RWPE1 (cell line): ENCODE results near the gene TPCN2.
"Not testable (repeated sequence)": the region's sequence is repeated elsewhere in the genome, so short reads cannot be mapped to it uniquely, and the experiment has no call there.

ENCODE experiments used
- CTCF ChIA-PET: fragments of 350-600 bp; sonication (Branson Sonifier 250); formaldehyde crosslinking; extraction: SDS; loops from one replicate; lab custom pipeline; 2021; lab: Yijun Ruan, JAX
- POLR2A ChIA-PET: fragments of 400-600 bp; formaldehyde crosslinking; extraction: SDS; loops from one replicate; lab custom pipeline; 2020; ENCODE audit warnings: antibody characterized with exemption; ENCODE audit not compliant: low non-redundant PET; lab: Yijun Ruan, JAX
- DNase-seq: peaks from one replicate; pipeline ENCODE4 v3.0.0; 2012; ENCODE audit warnings: low spot score
- H3K27ac ChIP-seq: fragments of 450-650 bp; 2 replicates; pipeline ENCODE4 v1.5.1; 2017
- TF ChIP-seq, protein P1 (sequence below): fragments of 450-650 bp; conservative IDR thresholded peaks from 2 replicates; pipeline ENCODE4 v1.5.1; 2017; ENCODE audit warnings: low read depth, mild to moderate bottlenecking

TPCN2 gene

DNA sequence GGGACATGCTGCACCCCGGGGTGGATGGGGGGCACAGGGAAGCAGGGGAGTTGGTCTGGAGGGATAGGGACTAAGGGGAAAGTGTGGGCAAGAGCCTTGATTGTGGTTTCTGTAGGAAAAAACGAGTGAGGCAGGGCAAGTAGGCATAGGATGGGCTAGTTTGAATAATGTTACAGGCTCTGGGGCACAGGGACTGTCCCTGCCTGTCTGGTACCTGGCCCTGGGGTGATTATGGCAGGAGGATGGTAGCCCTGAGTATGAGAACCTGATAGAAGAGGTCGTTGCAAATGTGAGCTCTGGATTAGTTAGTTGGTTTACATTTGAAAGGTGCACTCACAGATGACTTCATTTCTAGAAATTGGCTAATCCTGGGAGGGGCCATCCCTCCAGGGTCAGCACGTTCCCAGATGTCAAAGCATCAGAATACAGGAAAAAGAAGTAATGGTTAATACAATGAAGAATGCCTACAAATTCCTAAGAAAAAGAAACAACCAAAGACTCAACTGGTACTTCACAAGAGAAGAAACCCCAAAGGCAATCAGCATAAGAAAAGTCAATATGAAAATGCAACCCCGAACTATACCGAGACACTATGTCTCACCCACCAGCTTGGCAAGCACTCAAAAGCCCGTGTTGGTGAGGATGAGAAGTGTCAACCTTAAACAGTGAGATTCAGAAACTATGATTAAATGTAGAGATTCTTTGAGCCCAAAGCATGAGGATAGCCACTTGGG, 95.8 kb downstream of the TPCN2 start:
- no peak for DNase-seq
- peak overlapping the region; percentile 49 for H3K27ac ChIP-seq
- TF ChIP-seq, protein P1, sequence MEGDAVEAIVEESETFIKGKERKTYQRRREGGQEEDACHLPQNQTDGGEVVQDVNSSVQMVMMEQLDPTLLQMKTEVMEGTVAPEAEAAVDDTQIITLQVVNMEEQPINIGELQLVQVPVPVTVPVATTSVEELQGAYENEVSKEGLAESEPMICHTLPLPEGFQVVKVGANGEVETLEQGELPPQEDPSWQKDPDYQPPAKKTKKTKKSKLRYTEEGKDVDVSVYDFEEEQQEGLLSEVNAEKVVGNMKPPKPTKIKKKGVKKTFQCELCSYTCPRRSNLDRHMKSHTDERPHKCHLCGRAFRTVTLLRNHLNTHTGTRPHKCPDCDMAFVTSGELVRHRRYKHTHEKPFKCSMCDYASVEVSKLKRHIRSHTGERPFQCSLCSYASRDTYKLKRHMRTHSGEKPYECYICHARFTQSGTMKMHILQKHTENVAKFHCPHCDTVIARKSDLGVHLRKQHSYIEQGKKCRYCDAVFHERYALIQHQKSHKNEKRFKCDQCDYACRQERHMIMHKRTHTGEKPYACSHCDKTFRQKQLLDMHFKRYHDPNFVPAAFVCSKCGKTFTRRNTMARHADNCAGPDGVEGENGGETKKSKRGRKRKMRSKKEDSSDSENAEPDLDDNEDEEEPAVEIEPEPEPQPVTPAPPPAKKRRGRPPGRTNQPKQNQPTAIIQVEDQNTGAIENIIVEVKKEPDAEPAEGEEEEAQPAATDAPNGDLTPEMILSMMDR: no peak
- ChIA-PET CTCF (interaction anchor here (0.7 kb wide), 1 partner anchor 148 kb away, joined by 3 read pairs; no protein-coding TSS in a partner anchor), POLR2A (no interaction called here)

DNA sequence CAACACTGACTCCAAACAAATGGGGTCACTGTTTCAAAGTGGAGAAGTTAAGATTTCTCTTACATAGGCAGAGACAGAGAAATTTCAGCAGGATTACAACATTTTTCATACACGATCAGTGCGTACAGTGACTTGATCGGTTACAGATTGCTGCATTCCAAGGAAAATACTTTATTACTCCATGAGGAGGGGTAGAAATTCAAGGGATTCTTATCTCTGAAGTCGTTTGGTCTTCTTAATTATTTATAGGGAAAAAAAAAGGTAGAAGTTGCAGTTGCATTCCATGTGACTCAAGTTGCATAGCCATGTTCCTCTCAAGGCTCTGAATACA, 96.3 kb downstream of the TPCN2 start:
- POLR2A ChIA-PET: no interaction called here
- CTCF ChIA-PET: no interaction called here
- no peak overlapping the region for H3K27ac ChIP-seq
- TF ChIP-seq, protein P1: no peak
- no peak for DNase-seq

DNA sequence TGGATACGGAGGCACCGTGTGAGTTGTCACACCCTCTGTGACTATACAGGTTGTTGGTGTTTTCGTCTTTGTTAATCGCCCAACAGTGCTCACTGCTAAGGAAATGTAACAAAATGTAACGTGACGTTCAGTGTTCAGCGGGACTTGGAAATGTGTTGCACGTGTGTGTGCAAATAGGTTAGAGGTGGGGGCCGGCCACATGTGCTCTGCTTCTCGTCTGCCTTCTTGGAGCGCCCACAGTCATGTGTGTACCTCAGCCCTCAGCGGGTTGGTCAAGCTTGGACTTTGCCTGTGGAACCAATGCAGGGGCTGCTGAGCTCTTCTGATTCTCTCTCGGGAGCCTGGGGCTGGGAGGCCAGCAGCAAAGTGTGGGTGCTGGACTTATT, 99.6 kb downstream of the TPCN2 start:
- DNase-seq: no peak
- ChIA-PET CTCF (no interaction called here), POLR2A (no interaction called here)
- TF ChIP-seq, protein P1: no peak
- no peak overlapping the region for H3K27ac ChIP-seq

DNA sequence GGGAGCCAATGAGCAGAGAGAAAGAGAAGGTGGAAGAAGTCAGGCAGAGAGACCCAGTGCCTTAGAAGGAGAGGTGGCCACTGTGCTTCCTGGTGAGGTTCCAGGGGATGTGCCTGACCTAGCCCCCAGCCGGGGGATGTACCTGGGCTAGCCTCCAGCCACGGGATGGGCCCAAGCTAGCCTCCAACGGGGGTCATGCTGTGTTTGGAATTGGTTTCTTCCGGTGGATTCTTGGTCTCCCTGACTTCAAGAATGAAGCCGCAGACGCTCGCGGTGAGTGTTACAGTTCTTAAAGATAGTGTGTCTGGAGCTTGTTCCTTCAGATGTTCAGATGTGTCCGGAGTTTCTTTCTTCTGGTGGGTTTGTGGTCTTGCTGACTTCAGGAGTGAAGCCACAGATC, 100.1 kb downstream of the TPCN2 start:
- DNase-seq: no peak
- TF ChIP-seq, protein P1: no peak
- POLR2A ChIA-PET: no interaction called here
- CTCF ChIA-PET: no interaction called here
- no peak overlapping the region; the same call in 1 of the 2 replicates for H3K27ac ChIP-seq

DNA sequence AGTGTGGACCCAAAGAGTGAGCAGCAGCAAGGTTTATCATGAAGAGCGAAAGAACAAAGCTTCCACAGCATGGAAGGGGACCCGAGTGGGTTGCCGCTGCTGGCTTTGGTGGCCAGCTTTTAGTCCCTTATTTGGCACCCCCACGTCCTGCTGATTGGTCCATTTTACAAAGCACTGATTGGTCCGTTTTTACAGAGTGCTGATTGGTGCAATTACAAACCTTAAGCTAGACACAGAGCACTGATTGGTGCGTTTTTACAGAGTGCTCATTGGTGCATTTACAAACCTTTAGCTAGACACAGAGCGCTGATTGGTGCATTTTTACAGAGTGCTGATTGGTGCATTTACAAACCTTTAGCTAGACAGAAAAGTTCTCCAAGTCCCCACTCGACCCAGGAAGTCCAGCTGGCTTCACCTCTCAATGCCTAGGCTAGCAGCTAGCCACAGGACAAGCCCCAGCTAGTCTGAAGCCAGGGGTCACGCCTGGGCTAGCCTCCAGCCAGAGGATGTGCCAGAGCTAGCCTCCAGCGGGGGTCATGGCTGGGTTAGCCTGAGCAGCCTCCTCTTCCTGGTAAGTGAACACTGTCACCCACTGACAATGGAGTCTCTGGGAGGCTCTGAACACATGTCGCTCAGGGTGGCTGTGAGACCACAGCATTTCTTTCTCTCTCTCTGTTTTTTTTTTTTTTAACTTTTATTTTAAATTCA, 100.8 kb downstream of the TPCN2 start:
- POLR2A ChIA-PET, H3K27ac ChIP-seq, DNase-seq: not testable (repeated sequence)
- CTCF ChIA-PET: interaction anchor here (0.6 kb wide), 1 partner anchor 435 kb away, joined by 3 read pairs; no protein-coding TSS in a partner anchor

DNA sequence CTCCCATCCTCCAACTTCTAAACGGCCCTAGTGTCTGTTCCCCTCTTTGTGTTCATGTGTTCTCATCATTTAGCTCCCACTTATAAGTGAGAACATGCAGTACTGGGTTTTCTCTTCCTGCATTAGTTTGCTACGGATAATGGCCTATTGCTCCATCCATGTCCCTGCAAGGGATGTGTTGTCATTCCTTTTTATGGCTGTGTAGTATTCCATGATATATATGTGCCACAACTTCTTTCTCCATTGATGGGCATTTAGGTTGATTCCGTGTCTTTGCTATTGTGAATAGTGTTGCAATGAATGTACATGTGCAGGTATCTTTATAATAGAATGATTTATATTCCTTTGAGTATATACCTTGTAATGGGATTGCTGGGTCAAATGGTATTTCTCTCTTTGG, 101.4 kb downstream of the TPCN2 start:
- ChIA-PET POLR2A (no interaction called here), CTCF (interaction anchor here (0.6 kb wide), 1 partner anchor 435 kb away, joined by 3 read pairs; no protein-coding TSS in a partner anchor)
- no peak overlapping the region for H3K27ac ChIP-seq
- TF ChIP-seq, protein P1: no peak
- no peak for DNase-seq

DNA sequence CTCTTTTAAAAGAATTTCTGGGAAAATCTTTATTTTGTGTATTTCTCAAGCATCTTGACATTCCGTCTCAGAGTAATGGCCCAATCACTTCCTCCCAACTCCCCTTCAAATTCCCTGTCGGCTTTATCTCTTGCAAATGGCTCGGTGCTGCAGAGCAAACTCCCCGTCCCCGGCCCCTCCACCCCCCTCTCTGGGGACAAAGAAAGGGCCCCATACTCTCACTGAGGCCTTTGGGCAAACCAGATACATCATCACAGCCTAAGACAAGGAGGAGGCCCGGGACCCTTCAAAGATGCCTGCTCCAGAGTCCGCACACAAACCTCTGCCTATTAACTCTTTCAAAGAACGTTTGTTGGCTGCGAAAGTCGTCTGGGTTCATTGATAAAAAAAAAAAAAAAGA, 103.1 kb downstream of the TPCN2 start:
- no peak overlapping the region for H3K27ac ChIP-seq
- POLR2A ChIA-PET: no interaction called here
- TF ChIP-seq, protein P1: no peak
- CTCF ChIA-PET: interaction anchor here (1.4 kb wide), 1 partner anchor 47 kb away, joined by 3 read pairs; no protein-coding TSS in a partner anchor
- DNase-seq: no peak
